ENCODE data around the gene LPAR1. TPM values are rescaled to one million over a fixed set of nuclear protein-coding genes. Genes with fewer than 3 reads are reported as not detected.

LPAR1 gene
- total RNA-seq, 4 donors from 2014 or later = 27.1 to 65.4 (median 47.6) TPM

- H3K36me3 ChIP-seq = no peaks in the 10 kb centered on the region
- TF ChIP-seq POLR2AphosphoS5 (IDR thresholded peaks at IDR 0.05) (no peak), EP300 (IDR thresholded peaks at IDR 0.05) (no peak), CTCF (IDR thresholded peaks at IDR 0.05) (no peak), POLR2A (IDR thresholded peaks at IDR 0.05) (no peak)
- peaks cover 0 to 23% (median 0%) of the 10 kb centered on the region in 3 donors for H3K4me1 ChIP-seq
- H3K27ac ChIP-seq = peak overlapping the region in 3 of 4 donors; percentile 0 to 88 (median 41)
- H3K27me3 ChIP-seq = peaks cover 50% of the 10 kb centered on the region
- no peak for ATAC-seq
- H3K4me3 ChIP-seq = no peak overlapping the region
- WGBS, 2 donors (ENCODE audit: low coverage in 1 of 2) = 41 to 61% methylated on average over 6 of the region's 6 CpGs
- H3K9me3 ChIP-seq = no peaks in the 10 kb centered on the region
These were observed 3.9 kb downstream of the LPAR1 start for GRCh38 chr9:111034170-111034897.

GRCh38 chr9:111030492-111030891, 7.8 kb downstream of the LPAR1 start:
- H3K27me3 ChIP-seq = peaks cover 17% of the 10 kb centered on the region
- no peak for ATAC-seq
- 41 to 56% methylated on average over 5 of the region's 5 CpGs for WGBS, 2 donors (ENCODE audit: low coverage in 1 of 2)
- H3K27ac ChIP-seq = no peak overlapping the region
- TF ChIP-seq POLR2A (IDR thresholded peaks at IDR 0.05) = no peak
- TF ChIP-seq POLR2AphosphoS5 (IDR thresholded peaks at IDR 0.05) = no peak
- no peak for TF ChIP-seq CTCF (IDR thresholded peaks at IDR 0.05)
- no peak for TF ChIP-seq EP300 (IDR thresholded peaks at IDR 0.05)
- H3K36me3 ChIP-seq = no peaks in the 10 kb centered on the region
- H3K4me3 ChIP-seq = no peak overlapping the region
- H3K9me3 ChIP-seq = no peaks in the 10 kb centered on the region
- H3K4me1 ChIP-seq = no peaks in the 10 kb centered on the region

- H3K36me3 ChIP-seq = no peaks in the 10 kb centered on the region
- H3K4me1 ChIP-seq = no peaks in the 10 kb centered on the region
- WGBS, 2 donors (ENCODE audit: low coverage in 1 of 2) = 77 to 79% methylated on average over 2 to 4 of the region's 4 CpGs
- TF ChIP-seq POLR2A (IDR thresholded peaks at IDR 0.05) (no peak), POLR2AphosphoS5 (IDR thresholded peaks at IDR 0.05) (no peak), EP300 (IDR thresholded peaks at IDR 0.05) (no peak), CTCF (IDR thresholded peaks at IDR 0.05) (no peak)
- no peak overlapping the region for H3K4me3 ChIP-seq
- peaks cover 5% of the 10 kb centered on the region for H3K27me3 ChIP-seq
- H3K9me3 ChIP-seq = no peaks in the 10 kb centered on the region
- no peak for ATAC-seq
- no peak overlapping the region for H3K27ac ChIP-seq
These were observed 9.0 kb downstream of the LPAR1 start for GRCh38 chr9:111029260-111029659.

- 83 to 89% methylated on average over 2 of the region's 2 CpGs for WGBS, 2 donors (ENCODE audit: low coverage in 1 of 2)
- TF ChIP-seq EP300 (IDR thresholded peaks at IDR 0.05) = no peak
- TF ChIP-seq POLR2A (IDR thresholded peaks at IDR 0.05) = no peak
- no peak for TF ChIP-seq POLR2AphosphoS5 (IDR thresholded peaks at IDR 0.05)
- TF ChIP-seq CTCF (IDR thresholded peaks at IDR 0.05) = no peak
These were observed 10.5 kb downstream of the LPAR1 start for GRCh38 chr9:111027798-111028197.

GRCh38 chr9:111023128-111023527, 15.1 kb downstream of the LPAR1 start:
- H3K27me3 ChIP-seq = no peaks in the 10 kb centered on the region
- H3K4me1 ChIP-seq = no peaks in the 10 kb centered on the region
- H3K4me3 ChIP-seq = no peak overlapping the region
- no peaks in the 10 kb centered on the region for H3K36me3 ChIP-seq
- TF ChIP-seq EP300 (IDR thresholded peaks at IDR 0.05) = no peak
- no peak for TF ChIP-seq CTCF (IDR thresholded peaks at IDR 0.05)
- TF ChIP-seq POLR2AphosphoS5 (IDR thresholded peaks at IDR 0.05) = no peak
- no peak for TF ChIP-seq POLR2A (IDR thresholded peaks at IDR 0.05)
- ATAC-seq = no peak
- no peak overlapping the region for H3K27ac ChIP-seq
- WGBS, 2 donors (ENCODE audit: low coverage in 1 of 2) = 80 to 84% methylated on average over 3 of the region's 3 CpGs
- no peaks in the 10 kb centered on the region for H3K9me3 ChIP-seq

More at GRCh38 chr9:111027798-111028197, 10.5 kb downstream of the LPAR1 start:
- Histone ChIP-seq H3K36me3 (no peaks in the 10 kb centered on the region), H3K27ac (no peak overlapping the region), H3K27me3 (no peaks in the 10 kb centered on the region), H3K4me1 (no peaks in the 10 kb centered on the region), H3K9me3 (no peaks in the 10 kb centered on the region), H3K4me3 (no peak overlapping the region)
- ATAC-seq = no peak
